WTC11 (cell line): ENCODE measurements around the gene POFUT2. TPM values are rescaled to one million over a fixed set of nuclear protein-coding genes. Genes with fewer than 3 reads are reported as not detected.

Experiments used
- ATAC-seq: fragments of 200-7000 bp; cut with Tn5 transposase; 2 replicates; pipeline ENCODE4 v1.10.0; 2021; ENCODE audit warnings: mild to moderate bottlenecking, moderate library complexity
- CTCF ChIA-PET: fragments of 300-600 bp; sonication (Branson Sonifier 250); formaldehyde crosslinking; loops from one replicate; lab custom pipeline; 2021; ENCODE audit warnings: antibody characterized with exemption; lab: Charles Lee
- POLR2A ChIA-PET: fragments of 350-600 bp; sonication (Branson Sonifier 250); formaldehyde crosslinking; loops from one replicate; lab custom pipeline; 2021; ENCODE audit warnings: antibody characterized with exemption; lab: Charles Lee
- DNase-seq: peaks from one replicate; pipeline ENCODE4 v3.0.0; 2021; ENCODE audit warnings: low spot score
- H3K27ac Mint-ChIP-seq: 2 replicates; pipeline ENCODE4 v1.8.0; 2021; ENCODE audit warnings: mixed read lengths
- H3K27me3 Mint-ChIP-seq: 2 replicates; pipeline ENCODE4 v1.8.0; 2021; ENCODE audit warnings: low read depth, mild to moderate bottlenecking, moderate library complexity, mixed read lengths
- H3K36me3 Mint-ChIP-seq: 2 replicates; pipeline ENCODE4 v1.8.0; 2021; ENCODE audit warnings: mixed read lengths
- H3K4me1 Mint-ChIP-seq: 2 replicates; pipeline ENCODE4 v1.8.0; 2022; ENCODE audit warnings: mixed read lengths
- H3K4me3 Mint-ChIP-seq: 2 replicates; pipeline ENCODE4 v1.8.0; 2021; ENCODE audit warnings: mild to moderate bottlenecking, moderate library complexity, mixed read lengths
- H3K9me3 Mint-ChIP-seq: 2 replicates; pipeline ENCODE4 v1.8.0; 2021; ENCODE audit warnings: mixed read lengths
- ATF1 ChIP-seq: sonication (generic); formaldehyde crosslinking; IDR thresholded peaks from 2 replicates; pipeline ENCODE4 v1.8.1; 2023; ENCODE audit warnings: mild to moderate bottlenecking, moderate library complexity, missing genetic modification reagents
- ATF6 ChIP-seq: sonication (generic); formaldehyde crosslinking; IDR thresholded peaks from 2 replicates; pipeline ENCODE4 v1.8.1; 2023; ENCODE audit warnings: mild to moderate bottlenecking, missing genetic modification reagents
- CBFB ChIP-seq: sonication (generic); formaldehyde crosslinking; IDR thresholded peaks from 2 replicates; pipeline ENCODE4 v1.8.1; 2022; ENCODE audit warnings: mild to moderate bottlenecking, low read depth, missing genetic modification reagents
- CDX4 ChIP-seq: fragments of 250-450 bp; sonication (Bioruptor Pico); IDR thresholded peaks from 2 replicates; pipeline ENCODE4 v1.9.0; 2021; ENCODE audit warnings: moderate library complexity, mild to moderate bottlenecking, inconsistent platforms, borderline replicate concordance
- E2F1 ChIP-seq: sonication (generic); formaldehyde crosslinking; IDR thresholded peaks from 2 replicates; pipeline ENCODE4 v1.8.0; 2022; ENCODE audit warnings: mild to moderate bottlenecking, missing genetic modification reagents
- GTF2I ChIP-seq: fragments of 250-450 bp; sonication (Bioruptor Pico); conservative IDR thresholded peaks from 2 replicates; pipeline ENCODE4 v1.4.0; 2021; ENCODE audit warnings: mild to moderate bottlenecking
- IRF2 ChIP-seq: sonication (generic); formaldehyde crosslinking; IDR thresholded peaks from 2 replicates; pipeline ENCODE4 v1.8.0; 2022; ENCODE audit warnings: low read depth, missing genetic modification reagents, borderline replicate concordance
- JUN ChIP-seq: sonication (generic); formaldehyde crosslinking; IDR thresholded peaks from 2 replicates; pipeline ENCODE4 v1.8.0; 2023; ENCODE audit warnings: mild to moderate bottlenecking, missing genetic modification reagents
- MXD4 ChIP-seq: fragments of 250-450 bp; sonication (Bioruptor Pico); IDR thresholded peaks from 2 replicates; pipeline ENCODE4 v1.8.0; 2021; ENCODE audit warnings: mild to moderate bottlenecking, moderate library complexity, borderline replicate concordance
- MYBL2 ChIP-seq: sonication (generic); formaldehyde crosslinking; IDR thresholded peaks from 2 replicates; pipeline ENCODE4 v1.8.1; 2023; ENCODE audit warnings: mild to moderate bottlenecking, moderate library complexity, missing genetic modification reagents
- PREB ChIP-seq: sonication (generic); formaldehyde crosslinking; IDR thresholded peaks from 2 replicates; pipeline ENCODE4 v1.8.1; 2022; ENCODE audit warnings: mild to moderate bottlenecking, missing genetic modification reagents, moderate library complexity, borderline replicate concordance
- PRRX2 ChIP-seq: fragments of 250-450 bp; sonication (Bioruptor Pico); IDR thresholded peaks from 2 replicates; pipeline ENCODE4 v1.8.0; 2021; ENCODE audit warnings: mild to moderate bottlenecking
- RELA ChIP-seq: sonication (generic); formaldehyde crosslinking; IDR thresholded peaks from 2 replicates; pipeline ENCODE4 v1.8.1; 2022; ENCODE audit warnings: missing genetic modification reagents, mild to moderate bottlenecking, borderline replicate concordance
- SMAD4 ChIP-seq: sonication (generic); formaldehyde crosslinking; IDR thresholded peaks from 2 replicates; pipeline ENCODE4 v1.8.0; 2022; ENCODE audit warnings: mild to moderate bottlenecking, missing genetic modification reagents
- TP53 ChIP-seq: sonication (generic); formaldehyde crosslinking; IDR thresholded peaks from 2 replicates; pipeline ENCODE4 v1.8.1; 2023; ENCODE audit warnings: mild to moderate bottlenecking, missing genetic modification reagents
- USF1 ChIP-seq: sonication (generic); formaldehyde crosslinking; IDR thresholded peaks from 2 replicates; pipeline ENCODE4 v1.8.0; 2022; ENCODE audit warnings: mild to moderate bottlenecking, missing genetic modification reagents
- USF2 ChIP-seq: sonication (generic); formaldehyde crosslinking; IDR thresholded peaks from 2 replicates; pipeline ENCODE4 v1.8.1; 2023; ENCODE audit warnings: mild to moderate bottlenecking, missing genetic modification reagents, moderate library complexity
- ZBTB43 ChIP-seq: sonication (generic); formaldehyde crosslinking; IDR thresholded peaks from 2 replicates; pipeline ENCODE4 v1.8.1; 2023; ENCODE audit warnings: mild to moderate bottlenecking, missing genetic modification reagents
- ZNF121 ChIP-seq: sonication (generic); formaldehyde crosslinking; IDR thresholded peaks from 2 replicates; pipeline ENCODE4 v1.8.0; 2023; ENCODE audit warnings: missing genetic modification reagents
- ZNF232 ChIP-seq: sonication (generic); formaldehyde crosslinking; IDR thresholded peaks from 2 replicates; pipeline ENCODE4 v1.8.0; 2022; ENCODE audit warnings: mild to moderate bottlenecking, missing genetic modification reagents
- ZNF416 ChIP-seq: fragments of 250-450 bp; sonication (Bioruptor Pico); IDR thresholded peaks from 2 replicates; pipeline ENCODE4 v1.9.0; 2021; ENCODE audit warnings: mild to moderate bottlenecking, inconsistent platforms
- ZNF532 ChIP-seq: fragments of 250-450 bp; sonication (Bioruptor Pico); IDR thresholded peaks from 2 replicates; pipeline ENCODE4 v1.9.0; 2021; ENCODE audit warnings: mild to moderate bottlenecking, borderline replicate concordance
- ZNF671 ChIP-seq: fragments of 250-450 bp; sonication (Bioruptor Pico); IDR thresholded peaks from 2 replicates; pipeline ENCODE4 v1.8.0; 2021; ENCODE audit warnings: mild to moderate bottlenecking
- total RNA-seq: library from RNA; stranded (reverse); gene quantifications from 3 replicates; pipeline ENCODE4 v1.2.3, GENCODE V29; 2021

Gene POFUT2
- total RNA-seq, 1 experiment from 2014 or later = 39.7 TPM

GRCh38 chr21:45263534-45263933 lies 24.2 kb downstream of the POFUT2 start:
- ChIA-PET CTCF (interaction anchor here (3.6 kb wide), 1 partner anchor 124 kb away, joined by 16 read pairs; no protein-coding TSS in a partner anchor), POLR2A (no interaction called here)
- Mint-ChIP-seq H3K9me3 (no peaks in the 10 kb centered on the region), H3K27ac (no peak overlapping the region), H3K36me3 (peaks cover 37% of the 10 kb centered on the region), H3K27me3 (no peaks in the 10 kb centered on the region), H3K4me1 (no peaks in the 10 kb centered on the region), H3K4me3 (no peak overlapping the region)
- DNase-seq = no peak
- no peak for ATAC-seq
- TF ChIP-seq PRRX2 (CRISPR knock-in tag) = no peak
- no peak for TF ChIP-seq JUN (CRISPR knock-in tag)
- TF ChIP-seq CBFB (CRISPR knock-in tag) = no peak
- no peak for TF ChIP-seq ATF6
- TF ChIP-seq, all 79 proteins: peak for 0

- CTCF ChIA-PET = interaction anchor here (0.9 to 3.6 kb wide), 2 partner anchors 123 to 126 kb away, joined by 3 to 16 read pairs; no protein-coding TSS in a partner anchor
- Mint-ChIP-seq H3K9me3 (no peaks in the 10 kb centered on the region), H3K4me1 (no peaks in the 10 kb centered on the region), H3K27me3 (no peaks in the 10 kb centered on the region), H3K27ac (no peak overlapping the region), H3K4me3 (no peak overlapping the region), H3K36me3 (peaks cover 33% of the 10 kb centered on the region)
- DNase-seq = no peak
- POLR2A ChIA-PET = no interaction called here
- no peak for ATAC-seq
- TF ChIP-seq SMAD4 = no peak
- TF ChIP-seq CDX4 = no peak
- no peak for TF ChIP-seq ZNF416 (CRISPR knock-in tag)
- TF ChIP-seq RELA (CRISPR knock-in tag) = no peak
- no peak for TF ChIP-seq USF1 (CRISPR knock-in tag)
- no peak for TF ChIP-seq ZNF232 (CRISPR knock-in tag)
- no peak for TF ChIP-seq IRF2 (CRISPR knock-in tag)
- no peak for TF ChIP-seq MYBL2 (CRISPR knock-in tag)
- TF ChIP-seq ZNF532 (CRISPR knock-in tag) = no peak
- no peak for TF ChIP-seq ZBTB43
- TF ChIP-seq PREB (CRISPR knock-in tag) = no peak
- no peak for TF ChIP-seq ZNF121 (CRISPR knock-in tag)
- no peak for TF ChIP-seq MXD4 (CRISPR knock-in tag)
- no peak for TF ChIP-seq ATF1
- no peak for TF ChIP-seq E2F1
- no peak for TF ChIP-seq TP53 (CRISPR knock-in tag)
- no peak for TF ChIP-seq GTF2I (CRISPR knock-in tag)
- TF ChIP-seq USF2 (CRISPR knock-in tag) = no peak
- TF ChIP-seq ZNF671 = no peak
Observed at GRCh38 chr21:45262616-45263015, 25.1 kb downstream of the POFUT2 start.
